Measurements from ENCODE around the gene AFM. TPM values are rescaled to one million over a fixed set of nuclear protein-coding genes. Genes with fewer than 3 reads are reported as not detected.
A peak's percentile ranks its signal among the peaks of the same experiment; 100 is the strongest.

Gene AFM
- total and polyA plus RNA-seq, 2 of the 13 experiments (the other 11 are each of a cell fraction or from before 2014, with no cell fraction given): 0.13 to 1.8 TPM

DNA sequence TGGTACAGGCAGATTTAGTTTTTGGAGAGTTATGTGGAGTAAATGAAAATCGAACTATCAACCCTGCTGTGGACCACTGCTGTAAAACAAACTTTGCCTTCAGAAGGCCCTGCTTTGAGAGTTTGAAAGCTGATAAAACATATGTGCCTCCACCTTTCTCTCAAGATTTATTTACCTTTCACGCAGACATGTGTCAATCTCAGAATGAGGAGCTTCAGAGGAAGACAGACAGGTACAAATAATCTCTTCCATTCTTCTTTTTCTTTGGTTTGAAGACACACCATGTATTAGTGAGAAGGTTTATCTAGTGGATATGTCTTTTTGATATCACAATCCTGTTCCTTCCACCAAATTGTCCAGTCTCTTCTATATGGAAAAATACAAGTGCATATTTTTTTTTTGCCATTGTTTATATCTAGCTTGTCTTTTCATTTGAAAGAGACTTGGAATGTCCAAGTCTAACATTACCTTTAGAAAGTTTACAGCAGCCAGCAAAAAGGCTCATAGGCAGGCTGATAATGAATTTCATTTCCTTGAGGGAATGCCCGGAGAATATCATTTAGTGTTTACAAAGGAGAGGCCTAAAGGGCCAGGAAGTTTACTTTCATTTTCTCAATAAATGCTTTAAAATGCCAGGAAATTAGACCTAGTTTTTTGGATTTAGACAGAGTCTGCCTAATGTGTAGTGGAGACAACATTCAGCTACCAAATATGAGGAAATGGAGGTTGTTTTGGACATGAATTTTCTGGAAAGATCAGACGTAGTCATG, 18.6 kb downstream of the AFM start:
- 56% methylated on average over 4 of the region's 4 CpGs for WGBS (ENCODE audit: low lambda C conversion rate)
- no peak overlapping the region; the same call in 1 of the 2 replicates for H3K4me2 ChIP-seq (ENCODE audit: low read depth, low read length)
- no peaks in the 10 kb centered on the region for H3K27me3 ChIP-seq (ENCODE audit: control insufficient read depth in 1 of 2, insufficient read depth in 2 of 2, low read length in 2 of 2)
- POLR2A ChIA-PET: no interaction called here
- no peaks in the 10 kb centered on the region for H3K36me3 ChIP-seq (replicated peaks in 1 of 2; ENCODE audit: control insufficient read depth in 1 of 2, insufficient read depth in 2 of 2, low read length in 2 of 2)
- FAIRE-seq: peak; percentile 18
- peaks cover 28% of the 10 kb centered on the region for H3K4me1 ChIP-seq (ENCODE audit: insufficient read depth, low read length)
- H2AFZ ChIP-seq (ENCODE audit: low read length): peak overlapping the region; percentile 20
- H3K9ac ChIP-seq (ENCODE audit: insufficient read depth, low read depth, low read length): no peak overlapping the region
- ATAC-seq: no peak
- in situ Hi-C loops (cut with HindIII; ENCODE audit: extremely low pct_ligation_motif_present, low pct_unique_long_range_greater_than_20kb) (no loop called here), intact Hi-C loops (cut with micrococcal nuclease; ENCODE audit: unreplicated experiment) (no loop called here)
- H3K9me3 ChIP-seq (ENCODE audit: low read length): no peaks in the 10 kb centered on the region
- TF ChIP-seq REPIN1 (CRISPR knock-in tag; IDR thresholded peaks at IDR 0.05; ENCODE audit: borderline replicate concordance, low read depth) (no peak), JDP2 (CRISPR knock-in tag; IDR thresholded peaks at IDR 0.05; ENCODE audit: borderline replicate concordance) (no peak), FOXC1 (CRISPR knock-in tag; IDR thresholded peaks at IDR 0.05; ENCODE audit: borderline replicate concordance) (no peak), ZNF839 (CRISPR knock-in tag; IDR thresholded peaks at IDR 0.05; ENCODE audit: borderline replicate concordance) (no peak), POLR2AphosphoS5 (IDR thresholded peaks at IDR 0.05; ENCODE audit: low read depth, low read length) (no peak), ZNF558 (CRISPR knock-in tag; IDR thresholded peaks at IDR 0.05; ENCODE audit: borderline replicate concordance) (no peak), FOXJ3 (CRISPR knock-in tag; IDR thresholded peaks at IDR 0.05; ENCODE audit: borderline replicate concordance) (no peak), ZSCAN21 (CRISPR knock-in tag; IDR thresholded peaks at IDR 0.05; ENCODE audit: borderline replicate concordance) (no peak), KAT8 (CRISPR knock-in tag; IDR thresholded peaks at IDR 0.05) (no peak), ZNF33B (CRISPR knock-in tag; IDR thresholded peaks at IDR 0.05) (no peak), U2AF1 (optimal IDR thresholded peaks at IDR 0.05; ENCODE audit: low read depth, low read length) (no peak), AGO1 (IDR thresholded peaks at IDR 0.05; ENCODE audit: low read depth, low read length, poor library complexity, severe bottlenecking) (no peak), RELA (CRISPR knock-in tag; IDR thresholded peaks at IDR 0.05) (no peak), RBM22 (optimal IDR thresholded peaks at IDR 0.05; ENCODE audit: low read length) (no peak)
- TF ChIP-seq, protein P1, sequence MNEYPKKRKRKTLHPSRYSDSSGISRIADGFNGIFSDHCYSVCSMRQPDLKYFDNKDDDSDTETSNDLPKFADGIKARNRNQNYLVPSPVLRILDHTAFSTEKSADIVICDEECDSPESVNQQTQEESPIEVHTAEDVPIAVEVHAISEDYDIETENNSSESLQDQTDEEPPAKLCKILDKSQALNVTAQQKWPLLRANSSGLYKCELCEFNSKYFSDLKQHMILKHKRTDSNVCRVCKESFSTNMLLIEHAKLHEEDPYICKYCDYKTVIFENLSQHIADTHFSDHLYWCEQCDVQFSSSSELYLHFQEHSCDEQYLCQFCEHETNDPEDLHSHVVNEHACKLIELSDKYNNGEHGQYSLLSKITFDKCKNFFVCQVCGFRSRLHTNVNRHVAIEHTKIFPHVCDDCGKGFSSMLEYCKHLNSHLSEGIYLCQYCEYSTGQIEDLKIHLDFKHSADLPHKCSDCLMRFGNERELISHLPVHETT (CRISPR knock-in tag; conservative IDR thresholded peaks at IDR 0.05): no peak
- no peaks in the 10 kb centered on the region for H3K79me2 ChIP-seq (ENCODE audit: insufficient read depth, low read length)
- DNase-seq (ENCODE audit: low spot score): no peak
- no peak overlapping the region for H3K27ac ChIP-seq (ENCODE audit: extremely low read length, insufficient read depth, low read length)
- no TSS peak for BruUV-seq (replicated peaks)
- H4K20me1 ChIP-seq (ENCODE audit: insufficient read depth, low read length): no peaks in the 10 kb centered on the region
- no peak overlapping the region for H3K4me3 ChIP-seq (replicated peaks in 1 of 3; ENCODE audit: insufficient read depth in 1 of 3, low read depth in 2 of 3, low read length in 3 of 3)
- CTCF ChIA-PET (ENCODE audit: low intra/inter-chr PET ratio, low total read pairs): no interaction called here
